Measurements from ENCODE around the gene FAAP24.
"Not testable (repeated sequence)": the region's sequence is repeated elsewhere in the genome, so short reads cannot be mapped to it uniquely, and the experiment has no call there.

FAAP24 gene

GRCh38 chr19:32971715-32972540 is at the start of gene FAAP24, which contains the start of gene CEP89:
TSS of gene FAAP24 (plus strand) at chr19:32972242. CDS start at chr19:32973197, 955 bp downstream.
TSS of gene CEP89 (minus strand) at chr19:32971958. CDS start at chr19:32971874, 84 bp downstream.
- DNase-seq (ENCODE audit: low spot score), result peak; percentile 99

GRCh38 chr19:32924200-32924599 is 47.8 kb upstream of the FAAP24 start:
- no peak for DNase-seq (ENCODE audit: low spot score)

DNA sequence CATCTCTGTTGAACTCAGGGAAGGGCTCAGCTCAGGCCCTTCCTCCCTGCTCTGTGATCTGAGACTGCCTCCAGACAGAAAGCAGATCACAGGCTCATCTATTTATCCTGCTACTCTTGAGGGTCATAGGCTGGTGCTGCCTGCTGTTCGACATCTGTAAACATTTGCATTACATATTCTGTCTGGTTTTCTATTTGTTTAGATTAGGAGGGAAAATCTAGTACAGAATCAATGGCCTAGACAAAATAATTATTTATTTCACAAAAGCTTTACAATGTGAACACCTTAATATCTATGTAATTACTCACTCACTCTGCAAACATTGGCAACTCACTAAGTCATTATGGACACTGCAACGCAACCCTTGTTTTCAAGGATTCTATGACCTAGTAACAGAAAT is 43.2 kb upstream of the FAAP24 start:
- DNase-seq (ENCODE audit: low spot score), result no peak

DNA sequence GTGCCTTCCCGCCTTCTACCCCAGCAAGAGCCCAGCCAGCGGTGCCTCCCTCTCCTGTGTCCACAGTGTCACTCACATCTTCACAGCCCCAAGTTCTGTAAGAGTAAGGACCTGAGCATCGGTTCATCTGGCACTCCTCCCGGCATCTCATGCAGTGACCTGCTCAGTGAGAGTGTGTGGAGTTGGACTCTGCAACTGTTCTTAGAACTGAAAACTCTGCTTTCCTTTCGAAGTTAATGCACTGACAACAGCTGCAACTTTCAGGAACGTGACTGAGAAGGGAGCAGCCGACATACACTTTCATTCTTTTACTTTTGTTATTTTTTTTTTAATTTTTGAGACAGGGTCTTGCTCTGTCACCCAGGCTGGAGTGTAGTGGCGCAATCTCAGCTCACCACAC is 41.5 kb upstream of the FAAP24 start:
- DNase-seq (ENCODE audit: low spot score), result no peak

DNA sequence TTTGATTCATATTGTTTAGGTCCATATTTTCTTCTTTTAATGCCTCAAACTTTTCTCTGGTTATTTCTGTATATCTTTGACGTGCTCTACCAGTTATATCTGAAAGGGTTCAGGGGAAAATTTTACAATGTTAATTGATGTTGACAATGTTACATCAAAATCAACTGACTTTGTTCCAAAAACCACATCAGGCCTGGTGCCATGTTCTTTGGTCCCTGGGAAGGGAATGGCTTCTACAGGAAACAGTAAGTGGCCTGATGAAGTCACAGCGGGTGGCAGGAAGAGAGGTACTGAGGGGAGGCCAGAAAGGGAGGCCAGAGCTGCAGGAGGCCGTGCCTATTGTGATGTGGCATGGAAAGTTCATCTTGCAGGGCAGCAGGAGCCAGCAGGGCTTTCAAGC is 38.5 kb upstream of the FAAP24 start:
- no peak for DNase-seq (ENCODE audit: low spot score)

DNA sequence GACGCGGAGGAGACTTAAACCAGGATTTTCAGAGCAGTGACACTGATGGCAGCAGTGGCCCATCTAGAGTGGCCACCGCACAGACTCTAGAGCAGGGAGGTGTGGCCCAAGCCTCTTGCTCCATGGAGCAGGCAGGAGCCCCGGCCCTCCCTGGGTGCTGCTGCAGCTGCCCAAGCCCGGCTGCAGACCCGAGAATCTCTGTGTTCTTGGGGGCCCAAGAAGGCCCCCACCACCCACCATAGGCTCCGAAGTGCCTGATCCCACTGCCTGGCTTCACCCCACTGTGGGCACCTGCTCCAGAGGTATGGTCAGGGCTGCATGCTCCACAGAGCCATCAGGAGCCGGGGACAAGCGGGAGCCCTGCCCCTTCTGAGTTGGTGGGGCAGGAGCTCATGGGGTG is 36.4 kb upstream of the FAAP24 start:
- DNase-seq (ENCODE audit: low spot score), result no peak

- DNase-seq (ENCODE audit: low spot score), result no peak
Observed at GRCh38 chr19:32936065-32936464, 36.0 kb upstream of the FAAP24 start.

DNA sequence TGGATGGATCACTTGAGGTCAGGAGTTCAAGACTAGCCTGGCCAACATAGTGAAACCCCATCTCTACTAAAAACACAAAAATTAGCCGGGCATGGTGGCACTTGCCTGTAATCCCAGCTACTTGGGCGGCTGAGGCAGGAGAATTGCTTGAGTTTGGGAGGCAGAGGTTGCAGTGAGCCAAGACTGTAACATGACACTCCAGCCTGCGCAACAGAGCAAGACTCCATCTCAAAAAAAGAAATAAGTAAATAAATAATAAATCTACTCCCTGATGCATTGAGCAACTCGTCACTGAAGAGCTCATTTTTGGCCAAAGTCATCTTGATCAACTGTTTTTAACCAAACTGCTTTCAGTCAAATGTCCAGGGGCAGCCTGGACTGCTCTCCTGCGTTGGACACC is 30.8 kb upstream of the FAAP24 start:
- DNase-seq (ENCODE audit: low spot score), result not testable (repeated sequence)

DNA sequence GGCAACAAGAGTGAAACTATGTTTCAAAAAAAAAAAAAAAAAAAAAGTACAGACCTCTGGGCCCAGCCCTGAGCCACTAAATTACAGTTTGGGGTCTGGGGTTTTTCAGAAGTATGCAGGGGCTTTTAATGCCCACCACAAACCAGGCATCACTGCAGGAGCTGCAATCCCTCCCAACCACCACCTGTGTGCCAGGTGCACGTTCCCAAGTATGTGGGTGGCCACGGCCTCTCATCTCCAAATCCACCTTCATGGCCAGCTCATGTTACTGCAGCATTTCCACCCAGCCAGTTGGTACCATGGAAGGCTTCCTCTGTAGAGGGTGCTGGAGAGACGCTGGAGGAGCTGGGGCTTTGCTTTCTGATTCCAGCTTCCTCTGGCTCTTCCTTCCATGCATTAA is 26.8 kb upstream of the FAAP24 start:
- no peak for DNase-seq (ENCODE audit: low spot score)

DNA sequence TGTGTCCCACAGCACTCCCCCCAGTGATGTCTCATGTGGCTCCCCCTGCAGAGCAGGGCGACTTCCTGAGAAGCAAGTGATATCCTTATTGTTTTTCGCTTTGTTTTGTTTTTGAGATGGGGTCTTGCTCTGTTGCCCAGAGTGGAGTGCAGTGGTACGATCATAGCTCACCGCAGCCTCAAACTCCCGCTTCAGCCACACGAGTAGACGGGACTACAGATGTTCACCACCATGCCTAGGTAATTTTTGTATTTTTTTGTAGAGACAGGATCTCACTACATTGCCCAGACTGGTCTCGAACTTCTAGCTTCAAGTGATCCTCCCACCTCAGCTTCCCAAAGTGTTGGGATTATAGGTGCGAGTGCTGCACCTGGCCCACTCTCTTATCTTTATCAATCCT is 5.3 kb upstream of the FAAP24 start:
- no peak for DNase-seq (ENCODE audit: low spot score)

- no peak for DNase-seq (ENCODE audit: low spot score)
Observed at GRCh38 chr19:32969549-32969948, 2.5 kb upstream of the FAAP24 start.

- no peak for DNase-seq (ENCODE audit: low spot score)
Observed at GRCh38 chr19:32971012-32971595, 938 bp upstream of the FAAP24 start.

GRCh38 chr19:32976223-32976805 is 4.3 kb downstream of the FAAP24 start:
- peak; percentile 57 for DNase-seq (ENCODE audit: low spot score)

- no peak for DNase-seq (ENCODE audit: low spot score)
Observed at GRCh38 chr19:32977280-32977679, 5.2 kb downstream of the FAAP24 start.

- not testable (repeated sequence) for DNase-seq (ENCODE audit: low spot score)
Observed at GRCh38 chr19:32977813-32978212, 5.8 kb downstream of the FAAP24 start.

DNA sequence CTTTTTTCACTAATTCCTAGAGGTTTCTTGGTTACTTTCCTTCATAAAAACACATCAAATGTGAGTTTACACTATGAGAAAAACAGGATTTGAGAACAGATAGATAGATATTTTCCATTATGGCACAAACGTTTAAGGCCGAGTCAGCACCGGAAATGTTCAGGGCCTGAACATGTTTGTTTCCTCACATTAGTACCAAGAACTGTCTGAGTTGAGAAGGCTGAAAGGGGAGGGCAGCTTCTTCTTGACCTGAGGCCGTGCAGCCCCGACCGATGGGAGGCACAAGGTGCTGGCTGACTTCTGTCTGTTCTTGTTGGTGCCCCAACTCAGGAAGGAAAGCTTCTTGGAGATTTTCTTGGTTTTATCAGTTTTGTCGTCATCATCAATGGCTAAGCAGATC is 7.8 kb downstream of the FAAP24 start:
- DNase-seq (ENCODE audit: low spot score), result not testable (repeated sequence)

DNA sequence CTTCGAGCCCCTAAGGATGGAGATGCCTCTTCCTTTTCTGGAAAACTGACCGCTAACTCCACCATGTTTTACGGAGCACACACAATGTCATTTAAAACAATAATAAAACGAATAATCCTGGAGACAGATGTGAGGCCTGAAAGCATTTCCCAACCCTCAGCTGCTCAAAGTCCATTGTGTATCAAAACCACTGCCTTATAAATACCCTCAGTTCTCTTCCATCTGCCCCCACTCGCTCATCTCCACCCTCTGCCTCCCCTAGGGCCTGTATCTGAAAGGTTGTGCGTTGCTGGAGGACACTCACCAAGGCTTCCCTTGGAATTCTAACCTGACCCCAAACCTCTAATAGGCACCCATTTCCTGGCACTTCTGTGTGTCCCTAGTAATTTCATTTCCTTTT is 10.4 kb downstream of the FAAP24 start:
- not testable (repeated sequence) for DNase-seq (ENCODE audit: low spot score)

GRCh38 chr19:32988254-32988653 is 16.2 kb downstream of the FAAP24 start:
- DNase-seq (ENCODE audit: low spot score), result not testable (repeated sequence)

- DNase-seq (ENCODE audit: low spot score), result no peak
Observed at GRCh38 chr19:32988724-32989123, 16.7 kb downstream of the FAAP24 start.

DNA sequence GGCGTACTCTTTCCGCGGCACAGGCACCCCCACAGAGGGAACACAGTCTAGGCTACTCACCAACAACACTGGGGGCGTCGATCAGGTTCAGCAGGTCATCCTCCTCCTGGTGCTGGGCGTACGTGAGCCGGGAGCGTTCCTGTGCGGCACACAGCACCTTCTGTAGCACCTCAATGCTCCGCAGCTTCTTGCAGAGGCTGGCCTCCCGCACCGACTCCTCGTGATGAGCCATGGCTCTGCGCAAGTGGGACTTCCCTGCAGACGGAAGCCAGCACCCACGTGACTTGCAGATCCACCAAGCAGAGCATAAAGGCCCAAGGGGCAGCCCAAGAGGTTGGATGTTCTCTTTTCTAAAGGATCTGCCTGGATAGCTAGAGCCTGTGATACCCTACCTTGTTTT is 23.9 kb downstream of the FAAP24 start:
- not testable (repeated sequence) for DNase-seq (ENCODE audit: low spot score)

GRCh38 chr19:32997061-32997464 is 25.0 kb downstream of the FAAP24 start:
- not testable (repeated sequence) for DNase-seq (ENCODE audit: low spot score)

GRCh38 chr19:32997716-32998355 is 25.8 kb downstream of the FAAP24 start:
- no peak for DNase-seq (ENCODE audit: low spot score)

- DNase-seq (ENCODE audit: low spot score), result no peak
Observed at GRCh38 chr19:32998722-32999121, 26.7 kb downstream of the FAAP24 start.
